ENCODE measurements around the gene RPS21.
A peak's percentile ranks its signal among the peaks of the same experiment; 100 is the strongest.
"Not testable (repeated sequence)": the region's sequence is repeated elsewhere in the genome, so short reads cannot be mapped to it uniquely, and the experiment has no call there.

RPS21 gene

GRCh38 chr20:62366370-62367135 is 20.4 kb upstream of the RPS21 start:
- peak; percentile 40 for DNase-seq

DNA sequence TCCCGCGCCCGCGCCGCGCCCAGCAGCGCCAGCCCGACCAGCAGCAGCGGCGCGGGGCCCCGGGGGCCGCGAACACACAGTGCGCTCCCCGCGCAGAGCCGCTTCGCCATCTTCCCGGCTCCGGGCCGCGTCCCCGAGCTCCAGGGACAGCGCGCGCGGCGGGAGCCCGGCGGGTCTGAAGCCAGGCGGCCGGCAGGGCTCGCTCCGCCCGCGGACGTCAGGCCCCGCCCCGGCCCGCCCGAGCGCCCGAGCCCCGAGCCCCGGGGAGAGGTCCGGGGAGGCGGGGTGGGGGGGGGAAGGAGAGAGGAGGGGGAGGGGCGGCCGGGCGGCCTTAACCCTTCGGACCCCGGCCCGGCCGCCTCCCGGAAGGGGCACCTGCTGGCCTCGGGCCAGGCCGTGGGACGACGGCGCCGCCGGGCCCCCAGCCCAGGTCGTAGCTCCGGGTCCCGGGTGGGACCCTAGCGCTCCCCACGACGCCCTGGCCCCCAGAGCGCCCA is 19.7 kb upstream of the RPS21 start, which contains the start of gene LAMA5:
LAMA5 (minus strand) TSS at position 177 of the 497 bp plus-strand sequence; CDS start at position 110, 67 bp downstream.
- peak; percentile 41 for DNase-seq

GRCh38 chr20:62367633-62368391 is 19.1 kb upstream of the RPS21 start:
- DNase-seq = no peak

GRCh38 chr20:62368392-62368975 is 18.4 kb upstream of the RPS21 start:
- DNase-seq = no peak

- peak; percentile 76 for DNase-seq
Measured at GRCh38 chr20:62368976-62369814, 17.7 kb upstream of the RPS21 start.

GRCh38 chr20:62369815-62370114 is 17.1 kb upstream of the RPS21 start:
- DNase-seq = no peak

- DNase-seq = peak; percentile 74
Measured at GRCh38 chr20:62370115-62370806, 16.6 kb upstream of the RPS21 start.

GRCh38 chr20:62370807-62371587 is 15.9 kb upstream of the RPS21 start:
- no peak for DNase-seq

GRCh38 chr20:62371588-62372041 is 15.3 kb upstream of the RPS21 start:
- no peak for DNase-seq

GRCh38 chr20:62372042-62372993 is 14.6 kb upstream of the RPS21 start:
- no peak for DNase-seq

GRCh38 chr20:62373631-62374179 is 13.2 kb upstream of the RPS21 start:
- DNase-seq = not testable (repeated sequence)

DNA sequence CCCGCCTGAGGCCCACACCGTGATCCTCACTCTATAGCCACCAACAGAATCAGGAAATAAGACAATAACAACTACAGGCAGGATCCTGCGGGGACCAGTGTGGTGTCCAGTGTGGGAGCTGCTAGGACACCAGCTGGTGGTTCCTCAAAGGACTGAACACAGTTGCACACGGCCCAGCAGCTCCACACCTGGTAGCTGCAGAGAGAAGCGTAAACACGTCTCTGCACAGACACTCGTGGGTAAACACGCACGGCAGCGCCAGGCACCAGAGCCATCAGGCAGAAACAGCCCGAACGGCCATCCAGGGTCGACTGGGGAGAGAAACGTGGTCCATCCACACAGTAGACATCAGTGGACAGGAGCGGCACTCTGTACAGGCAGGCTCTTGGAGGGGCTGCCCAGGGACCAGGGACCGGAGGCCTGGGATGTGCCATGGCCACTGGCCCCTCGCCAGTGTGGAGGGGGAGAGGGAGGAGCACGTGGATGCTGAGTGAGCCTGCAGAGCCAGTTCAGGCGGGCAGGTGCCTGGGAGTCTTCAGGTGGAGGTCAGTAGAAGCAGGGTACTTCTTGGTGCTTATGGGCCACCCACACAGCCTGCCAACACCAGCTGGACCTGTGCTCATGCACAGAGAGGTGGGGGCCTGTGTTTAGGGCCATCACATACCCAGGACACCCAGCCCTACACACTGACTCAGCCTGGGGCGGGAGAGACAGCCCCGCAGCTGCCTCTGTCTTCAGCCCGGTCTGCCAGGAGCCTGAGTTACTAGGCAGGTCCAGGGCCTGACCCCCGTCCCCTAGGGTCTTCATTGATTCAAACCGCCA is 12.4 kb upstream of the RPS21 start:
- DNase-seq = no peak

- no peak for DNase-seq
Measured at GRCh38 chr20:62376112-62377063, 10.5 kb upstream of the RPS21 start.

GRCh38 chr20:62377064-62377461 is 9.8 kb upstream of the RPS21 start:
- no peak for DNase-seq

- DNase-seq = no peak
Measured at GRCh38 chr20:62377615-62378178, 9.2 kb upstream of the RPS21 start.

DNA sequence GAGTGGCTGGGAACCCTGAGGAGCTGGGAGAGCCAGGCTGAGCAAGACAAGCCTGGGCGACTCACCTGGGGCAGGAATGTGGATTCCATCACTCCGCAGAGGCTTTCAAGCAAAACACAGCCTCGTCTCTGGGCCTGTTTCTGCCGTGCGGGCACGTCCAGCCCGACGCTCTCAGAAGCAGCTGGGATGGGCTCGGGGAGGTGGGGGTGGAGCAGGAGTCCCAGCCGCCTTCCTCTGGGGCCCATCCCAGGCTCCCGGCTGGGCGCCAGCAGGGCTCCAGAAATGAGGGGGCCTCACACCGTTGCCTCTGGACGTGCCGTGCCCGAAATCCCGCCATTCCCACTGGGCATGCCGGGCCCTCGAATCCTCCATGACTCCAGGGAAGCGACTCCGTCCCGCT is 8.7 kb upstream of the RPS21 start:
- no peak for DNase-seq

GRCh38 chr20:62381202-62381797 is 5.6 kb upstream of the RPS21 start:
- DNase-seq = no peak
